Activated naive CD4-positive, alpha-beta T cell treated with anti-CD3 and anti-CD28 coated beads for 36 hours (primary cell): Measurements from ENCODE around the gene KNOP1. TPM values are rescaled to one million over a fixed set of nuclear protein-coding genes. Genes with fewer than 3 reads are reported as not detected.

Experiments used
- CTCF ChIA-PET: fragments of 350-600 bp; sonication (Branson Sonifier 250); formaldehyde crosslinking; loops from one replicate; lab custom pipeline; 2021; ENCODE audit warnings: antibody characterized with exemption; lab: Charles Lee
- DNase-seq: peaks from one replicate; pipeline ENCODE4 v3.0.0-alpha.2; 2020
- H3K27ac Mint-ChIP-seq: one replicate; pipeline ENCODE4 v1.8.0; 2021; ENCODE audit warnings: mild to moderate bottlenecking, mixed read lengths
- H3K27me3 Mint-ChIP-seq: one replicate; pipeline ENCODE4 v1.8.0; 2021; ENCODE audit warnings: low read depth, mixed read lengths
- H3K36me3 Mint-ChIP-seq: one replicate; pipeline ENCODE4 v1.8.0; 2021; ENCODE audit warnings: low read depth, mixed read lengths
- H3K4me1 Mint-ChIP-seq: one replicate; pipeline ENCODE4 v1.8.0; 2021; ENCODE audit warnings: low read depth, mixed read lengths
- H3K4me3 Mint-ChIP-seq: one replicate; pipeline ENCODE4 v1.8.0; 2021; ENCODE audit warnings: mild to moderate bottlenecking, moderate library complexity, mixed read lengths
- H3K9me3 Mint-ChIP-seq: one replicate; pipeline ENCODE4 v1.8.0; 2021; ENCODE audit warnings: mixed read lengths
- intact Hi-C: fragments of 100-400 bp; cut with micrococcal nuclease; formaldehyde crosslinking; loops from one replicate; pipeline ENCODE4 v1.15.1; 2023
- total RNA-seq, 2 experiments: library from RNA; stranded (reverse); gene quantifications; one replicate each; pipeline ENCODE4 v1.2.3, GENCODE V29; 2021

KNOP1 gene
- total RNA-seq, 2 experiments from 2014 or later: 24.4 to 26.1 TPM

GRCh38 chr16:19699472-19699871 is 18.6 kb downstream of the KNOP1 start:
- no peaks in the 10 kb centered on the region for H3K9me3 Mint-ChIP-seq
- peaks cover 54% of the 10 kb centered on the region for H3K36me3 Mint-ChIP-seq
- no peaks in the 10 kb centered on the region for H3K27me3 Mint-ChIP-seq
- DNase-seq: no peak
- CTCF ChIA-PET: no interaction called here
- no peak overlapping the region for H3K4me3 Mint-ChIP-seq
- H3K4me1 Mint-ChIP-seq: peaks cover 54% of the 10 kb centered on the region
- no peak overlapping the region for H3K27ac Mint-ChIP-seq
- intact Hi-C loops: loop anchor here (5.0 kb wide), 1 partner anchor 177 kb away; the partner anchor contains the start of genes CCP110 and GDE1

DNA sequence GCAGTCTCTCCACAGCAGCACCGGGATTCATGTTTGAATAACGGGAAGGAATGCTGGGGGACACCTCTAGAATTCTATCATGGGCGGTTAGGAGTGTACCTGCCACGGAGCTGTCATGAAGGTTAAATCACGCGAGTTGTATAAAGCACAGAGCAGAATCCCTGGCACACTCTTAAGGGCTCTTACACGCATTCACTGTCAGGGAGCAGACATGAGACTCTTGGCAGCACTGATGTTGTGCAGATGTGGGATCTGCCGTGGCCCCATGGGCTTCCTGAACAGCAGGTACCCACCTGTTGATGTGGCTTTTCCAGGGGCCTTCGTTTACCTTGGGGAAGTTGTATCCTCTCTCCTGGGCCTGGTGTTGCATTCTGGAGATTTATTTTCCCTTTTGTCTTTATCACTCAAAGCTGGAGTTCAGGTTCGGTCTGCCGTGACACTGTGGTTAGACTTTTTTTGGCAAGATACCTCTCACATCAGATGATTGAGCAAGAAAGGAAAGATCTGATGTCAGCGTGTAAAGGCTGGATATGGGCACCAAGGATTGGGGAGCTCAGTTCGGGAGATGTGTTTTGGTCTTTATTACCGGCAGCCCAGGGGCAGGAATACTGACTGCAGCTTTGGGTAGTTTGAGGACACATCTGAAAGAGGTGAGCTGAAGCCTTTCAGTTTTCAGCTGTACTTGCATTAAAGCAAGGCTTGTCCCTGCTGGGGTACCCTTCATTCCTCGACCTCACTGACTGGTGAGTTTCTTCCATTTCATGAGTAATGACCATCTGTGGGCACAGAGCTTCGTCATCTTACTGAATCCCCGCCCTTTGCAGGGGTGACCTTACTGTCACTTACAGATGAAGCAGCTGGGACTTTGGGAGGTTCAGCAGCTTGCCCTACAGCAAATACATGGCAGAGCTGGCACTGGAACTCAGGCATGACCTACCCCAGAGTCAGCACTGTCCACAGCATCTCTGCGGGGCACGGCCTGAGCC is 19.3 kb downstream of the KNOP1 start:
- peaks cover 58% of the 10 kb centered on the region for H3K4me1 Mint-ChIP-seq
- peak; percentile 20 for DNase-seq

GRCh38 chr16:19697756-19698318 is 20.2 kb downstream of the KNOP1 start:
- H3K27ac Mint-ChIP-seq: no peak overlapping the region
- intact Hi-C loops: loop anchor here (5.0 kb wide), 1 partner anchor 176 kb away; the partner anchor contains the start of genes CCP110 and GDE1
- H3K27me3 Mint-ChIP-seq: no peaks in the 10 kb centered on the region
- DNase-seq: no peak
- peaks cover 61% of the 10 kb centered on the region for H3K4me1 Mint-ChIP-seq
- CTCF ChIA-PET: no interaction called here
- no peaks in the 10 kb centered on the region for H3K9me3 Mint-ChIP-seq
- peaks cover 46% of the 10 kb centered on the region for H3K36me3 Mint-ChIP-seq
- no peak overlapping the region for H3K4me3 Mint-ChIP-seq

More for the DNA sequence above, 19.3 kb downstream of the KNOP1 start:
- no peaks in the 10 kb centered on the region for H3K9me3 Mint-ChIP-seq
- no peaks in the 10 kb centered on the region for H3K27me3 Mint-ChIP-seq
- H3K36me3 Mint-ChIP-seq: peaks cover 50% of the 10 kb centered on the region
- intact Hi-C loops: loop anchor here (5.0 kb wide), 1 partner anchor 176 kb away; the partner anchor contains the start of genes CCP110 and GDE1
- H3K4me3 Mint-ChIP-seq: no peak overlapping the region
- CTCF ChIA-PET: no interaction called here
- no peak overlapping the region for H3K27ac Mint-ChIP-seq

DNA sequence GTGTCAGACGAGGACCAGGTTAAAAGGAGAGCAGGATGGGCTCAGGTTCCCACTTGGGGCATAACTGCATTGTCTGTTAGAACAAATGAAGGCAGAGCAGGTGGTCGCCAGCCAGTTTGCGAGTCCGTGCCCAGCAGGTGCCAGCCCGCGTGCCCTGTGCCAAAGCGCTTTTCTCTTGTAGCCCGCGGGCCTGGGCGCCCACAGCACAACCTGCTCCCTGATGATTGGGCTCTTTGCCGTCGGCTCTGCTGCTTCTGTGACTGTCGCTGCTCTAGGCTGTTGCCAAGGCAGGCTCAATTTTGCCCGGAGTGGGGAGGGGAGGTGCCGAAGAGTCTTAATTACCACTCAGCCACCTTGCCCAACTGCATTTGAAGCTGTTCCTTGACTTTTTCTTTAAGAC is 21.1 kb downstream of the KNOP1 start:
- CTCF ChIA-PET: interaction anchor here (1.6 kb wide), 1 partner anchor 29 kb away, joined by 3 read pairs; no protein-coding TSS in a partner anchor
- H3K4me3 Mint-ChIP-seq: no peak overlapping the region
- intact Hi-C loops: loop anchor here (5.0 kb wide), 1 partner anchor 175 kb away; the partner anchor contains the start of genes CCP110 and GDE1
- no peaks in the 10 kb centered on the region for H3K27me3 Mint-ChIP-seq
- H3K4me1 Mint-ChIP-seq: peaks cover 61% of the 10 kb centered on the region
- DNase-seq: no peak
- H3K27ac Mint-ChIP-seq: peak overlapping the region; percentile 69
- H3K36me3 Mint-ChIP-seq: peaks cover 42% of the 10 kb centered on the region
- no peaks in the 10 kb centered on the region for H3K9me3 Mint-ChIP-seq

- Mint-ChIP-seq H3K9me3 (no peaks in the 10 kb centered on the region), H3K4me1 (peaks cover 66% of the 10 kb centered on the region), H3K27ac (peak overlapping the region; percentile 69), H3K4me3 (no peak overlapping the region), H3K27me3 (no peaks in the 10 kb centered on the region), H3K36me3 (peaks cover 46% of the 10 kb centered on the region)
- intact Hi-C loops: loop anchor here (5.0 kb wide), 1 partner anchor 174 kb away; the partner anchor contains the start of genes CCP110 and GDE1
- CTCF ChIA-PET: interaction anchor here (0.7 to 1.6 kb wide), 3 partner anchors 28 to 141 kb away, joined by 3 to 5 read pairs (median 4); partner anchors contain the start of gene VPS35L
- DNase-seq: peak; percentile 77
Measured at GRCh38 chr16:19696328-19696727, 21.7 kb downstream of the KNOP1 start.

DNA sequence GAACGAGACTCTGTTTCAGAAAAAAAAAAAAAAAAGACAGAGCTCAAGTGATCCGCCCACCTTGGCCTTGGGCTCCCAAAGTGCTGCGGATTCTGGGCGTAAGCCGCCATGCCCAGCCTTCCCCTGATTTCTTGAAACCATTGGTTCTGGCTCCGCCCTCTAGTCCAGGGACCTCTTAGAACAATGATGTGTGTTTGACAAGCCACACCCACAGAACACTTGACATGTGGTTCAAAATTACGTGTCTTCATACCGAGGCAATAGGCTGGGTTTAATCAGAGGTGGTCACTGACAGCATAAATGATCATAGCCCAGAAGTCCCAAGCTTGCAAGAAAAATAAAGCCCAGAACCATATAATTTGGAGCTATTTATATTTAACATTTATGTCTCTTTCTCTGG is 23.0 kb downstream of the KNOP1 start:
- intact Hi-C loops: loop anchor here (5.0 kb wide), 1 partner anchor 173 kb away; the partner anchor contains the start of genes CCP110 and GDE1
- peaks cover 66% of the 10 kb centered on the region for H3K4me1 Mint-ChIP-seq

DNA sequence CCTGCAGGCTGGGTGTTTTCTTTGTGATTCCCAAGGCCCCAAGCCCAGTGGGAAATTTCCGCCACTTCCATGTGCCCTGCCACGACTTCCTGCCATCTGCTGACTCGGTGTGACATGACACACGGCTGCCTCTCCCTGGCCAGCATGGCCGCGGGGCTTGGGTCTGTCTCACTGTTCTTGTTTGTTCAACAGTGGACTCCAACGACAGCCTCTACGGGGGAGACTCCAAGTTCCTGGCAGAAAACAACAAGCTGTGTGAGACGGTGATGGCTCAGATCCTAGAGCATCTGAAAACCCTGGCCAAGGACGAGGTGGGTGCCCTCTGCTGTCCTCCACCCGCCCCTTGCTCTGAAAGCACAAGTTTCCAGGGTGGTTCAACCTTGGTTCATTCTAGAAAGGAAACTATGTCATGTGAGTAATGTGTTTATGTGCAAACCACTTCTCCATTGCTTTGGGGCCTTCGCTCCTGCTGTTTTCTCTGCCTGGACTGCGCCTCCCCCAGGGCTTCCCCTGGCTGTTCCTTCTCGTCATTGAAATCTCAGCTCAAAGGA is 26.8 kb downstream of the KNOP1 start:
- no peaks in the 10 kb centered on the region for H3K9me3 Mint-ChIP-seq
- H3K4me1 Mint-ChIP-seq: peaks cover 59% of the 10 kb centered on the region
- no peak overlapping the region for H3K4me3 Mint-ChIP-seq
- DNase-seq: no peak
- CTCF ChIA-PET: no interaction called here
- intact Hi-C loops: no loop called here
- no peak overlapping the region for H3K27ac Mint-ChIP-seq
- H3K27me3 Mint-ChIP-seq: no peaks in the 10 kb centered on the region
- peaks cover 20% of the 10 kb centered on the region for H3K36me3 Mint-ChIP-seq

More for the DNA sequence above, 23.0 kb downstream of the KNOP1 start:
- no peak for DNase-seq
- Mint-ChIP-seq H3K4me3 (no peak overlapping the region), H3K9me3 (no peaks in the 10 kb centered on the region), H3K36me3 (peaks cover 36% of the 10 kb centered on the region), H3K27ac (no peak overlapping the region), H3K27me3 (no peaks in the 10 kb centered on the region)
- CTCF ChIA-PET: interaction anchor here (1.6 kb wide), 1 partner anchor 111 kb away, joined by 5 read pairs; no protein-coding TSS in a partner anchor

- DNase-seq: no peak
- CTCF ChIA-PET: no interaction called here
- no peaks in the 10 kb centered on the region for H3K27me3 Mint-ChIP-seq
- intact Hi-C loops: no loop called here
- H3K36me3 Mint-ChIP-seq: peaks cover 26% of the 10 kb centered on the region
- peaks cover 2% of the 10 kb centered on the region for H3K9me3 Mint-ChIP-seq
- H3K4me3 Mint-ChIP-seq: no peak overlapping the region
- peaks cover 51% of the 10 kb centered on the region for H3K4me1 Mint-ChIP-seq
- peak overlapping the region; percentile 41 for H3K27ac Mint-ChIP-seq
Measured at GRCh38 chr16:19690196-19690595, 27.8 kb downstream of the KNOP1 start.

DNA sequence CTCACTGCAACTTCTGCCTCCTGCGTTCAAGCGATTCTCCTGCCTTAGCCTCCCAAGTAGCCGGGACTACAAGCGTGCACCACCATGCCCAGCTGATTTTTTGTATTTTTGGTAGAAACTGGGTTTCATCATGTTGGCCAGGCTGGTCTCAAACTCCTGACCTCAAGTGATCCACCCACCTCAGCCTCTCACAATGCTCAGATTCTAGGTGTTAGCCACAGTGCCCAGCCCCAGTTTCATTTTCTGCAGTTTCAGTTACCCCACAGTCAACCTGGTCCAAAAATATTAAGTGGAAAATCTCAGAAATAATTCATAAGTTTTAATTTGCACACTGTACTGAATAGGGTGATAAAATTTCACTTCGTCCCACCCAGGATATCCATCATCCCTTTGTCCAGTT is 28.7 kb downstream of the KNOP1 start:
- no peak for DNase-seq
- intact Hi-C loops: no loop called here
- H3K4me1 Mint-ChIP-seq: peaks cover 46% of the 10 kb centered on the region
- CTCF ChIA-PET: no interaction called here
- peaks cover 5% of the 10 kb centered on the region for H3K9me3 Mint-ChIP-seq
- no peaks in the 10 kb centered on the region for H3K27me3 Mint-ChIP-seq
- H3K4me3 Mint-ChIP-seq: no peak overlapping the region
- H3K27ac Mint-ChIP-seq: no peak overlapping the region
- peaks cover 32% of the 10 kb centered on the region for H3K36me3 Mint-ChIP-seq

- DNase-seq: no peak
- H3K9me3 Mint-ChIP-seq: peaks cover 5% of the 10 kb centered on the region
- intact Hi-C loops: no loop called here
- H3K36me3 Mint-ChIP-seq: peaks cover 36% of the 10 kb centered on the region
- no peaks in the 10 kb centered on the region for H3K27me3 Mint-ChIP-seq
- CTCF ChIA-PET: no interaction called here
- peaks cover 43% of the 10 kb centered on the region for H3K4me1 Mint-ChIP-seq
- H3K27ac Mint-ChIP-seq: no peak overlapping the region
- H3K4me3 Mint-ChIP-seq: no peak overlapping the region
Measured at GRCh38 chr16:19688396-19689024, 29.5 kb downstream of the KNOP1 start.

- CTCF ChIA-PET: interaction anchor here (0.7 kb wide), 1 partner anchor 17 kb away, joined by 3 read pairs; no protein-coding TSS in a partner anchor
- no peak for DNase-seq
- H3K4me1 Mint-ChIP-seq: peaks cover 40% of the 10 kb centered on the region
- H3K4me3 Mint-ChIP-seq: no peak overlapping the region
- H3K9me3 Mint-ChIP-seq: peaks cover 5% of the 10 kb centered on the region
- intact Hi-C loops: no loop called here
- no peaks in the 10 kb centered on the region for H3K27me3 Mint-ChIP-seq
- H3K36me3 Mint-ChIP-seq: peaks cover 40% of the 10 kb centered on the region
- no peak overlapping the region for H3K27ac Mint-ChIP-seq
Measured at GRCh38 chr16:19687279-19687678, 30.7 kb downstream of the KNOP1 start.
